ENCODE data around the gene PNKP. TPM values are rescaled to one million over a fixed set of nuclear protein-coding genes. Genes with fewer than 3 reads are reported as not detected.

Gene PNKP
- total and polyA plus RNA-seq, 2 of the 8 experiments (the other 6 are each of a cell fraction or from before 2014, with no cell fraction given) = 45.8 to 105 TPM

DNA sequence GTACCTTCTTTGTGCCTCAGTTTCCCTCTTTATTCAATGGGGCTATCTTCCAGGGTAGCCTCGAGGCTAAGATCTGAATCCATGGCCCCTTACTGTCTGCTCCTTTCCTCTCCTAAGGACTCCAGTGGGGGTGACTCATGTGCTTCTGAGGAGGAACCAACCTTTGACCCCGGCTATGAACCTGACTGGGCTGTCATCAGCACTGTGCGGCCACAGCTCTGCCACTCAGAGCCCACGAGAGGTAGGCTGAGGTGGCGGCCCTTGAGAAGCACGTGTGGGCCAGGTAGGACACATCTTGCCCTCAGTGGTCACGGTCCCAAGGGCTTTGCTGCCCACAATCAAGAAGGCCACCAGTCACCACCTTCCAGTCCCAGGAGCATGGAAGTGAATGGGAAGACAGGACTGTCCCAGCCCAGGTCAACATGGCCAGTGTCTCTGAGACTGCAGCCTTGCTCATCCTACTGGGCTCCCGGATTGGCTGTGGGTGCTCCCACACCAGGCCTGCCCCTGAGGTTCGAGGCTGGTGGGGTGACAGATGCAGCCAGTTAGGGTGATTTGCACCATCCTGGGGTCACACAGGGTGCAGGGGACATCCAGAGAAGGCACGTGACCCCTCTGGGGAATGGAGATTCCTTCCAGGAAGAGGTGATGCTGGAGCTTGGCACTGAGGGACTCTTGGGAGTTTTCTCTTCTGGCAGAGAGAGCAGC is 12.9 kb upstream of the PNKP start (continued):
- TF ChIP-seq, protein P1, sequence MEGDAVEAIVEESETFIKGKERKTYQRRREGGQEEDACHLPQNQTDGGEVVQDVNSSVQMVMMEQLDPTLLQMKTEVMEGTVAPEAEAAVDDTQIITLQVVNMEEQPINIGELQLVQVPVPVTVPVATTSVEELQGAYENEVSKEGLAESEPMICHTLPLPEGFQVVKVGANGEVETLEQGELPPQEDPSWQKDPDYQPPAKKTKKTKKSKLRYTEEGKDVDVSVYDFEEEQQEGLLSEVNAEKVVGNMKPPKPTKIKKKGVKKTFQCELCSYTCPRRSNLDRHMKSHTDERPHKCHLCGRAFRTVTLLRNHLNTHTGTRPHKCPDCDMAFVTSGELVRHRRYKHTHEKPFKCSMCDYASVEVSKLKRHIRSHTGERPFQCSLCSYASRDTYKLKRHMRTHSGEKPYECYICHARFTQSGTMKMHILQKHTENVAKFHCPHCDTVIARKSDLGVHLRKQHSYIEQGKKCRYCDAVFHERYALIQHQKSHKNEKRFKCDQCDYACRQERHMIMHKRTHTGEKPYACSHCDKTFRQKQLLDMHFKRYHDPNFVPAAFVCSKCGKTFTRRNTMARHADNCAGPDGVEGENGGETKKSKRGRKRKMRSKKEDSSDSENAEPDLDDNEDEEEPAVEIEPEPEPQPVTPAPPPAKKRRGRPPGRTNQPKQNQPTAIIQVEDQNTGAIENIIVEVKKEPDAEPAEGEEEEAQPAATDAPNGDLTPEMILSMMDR (IDR thresholded peaks at IDR 0.05; ENCODE audit: control extremely low read depth in 1 of 3, insufficient read depth in 1 of 3, low read depth in 1 of 3, low read length in 3 of 3) = no peak
- TF ChIP-seq TBP (IDR thresholded peaks at IDR 0.05; ENCODE audit: low read depth, low read length) = no peak
- TF ChIP-seq KDM4A (IDR thresholded peaks at IDR 0.05; ENCODE audit: low read depth, low read length, severe bottlenecking) = no peak
- TF ChIP-seq, protein P2, sequence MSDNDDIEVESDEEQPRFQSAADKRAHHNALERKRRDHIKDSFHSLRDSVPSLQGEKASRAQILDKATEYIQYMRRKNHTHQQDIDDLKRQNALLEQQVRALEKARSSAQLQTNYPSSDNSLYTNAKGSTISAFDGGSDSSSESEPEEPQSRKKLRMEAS (IDR thresholded peaks at IDR 0.05) = no peak
- TF ChIP-seq CHD1 (IDR thresholded peaks at IDR 0.05; ENCODE audit: low read depth, low read length) = no peak

All from H1 (cell line).